Neural crest cell (in vitro differentiated cells): ENCODE measurements around the gene FAM221B. TPM values are rescaled to one million over a fixed set of nuclear protein-coding genes. Genes with fewer than 3 reads are reported as not detected.

Experiments
- DNase-seq: peaks from one replicate; pipeline ENCODE4 v3.0.0; 2021; ENCODE audit warnings: low read depth, mixed read lengths, low spot score
- H3K27ac Mint-ChIP-seq: one replicate; pipeline ENCODE4 v1.8.0; 2021; ENCODE audit warnings: mild to moderate bottlenecking, mixed read lengths; ENCODE audit not compliant: unreplicated experiment
- H3K27me3 Mint-ChIP-seq: 2 replicates; pipeline ENCODE4 v1.8.0; 2021; ENCODE audit warnings: low read depth, mild to moderate bottlenecking, mixed read lengths
- H3K36me3 Mint-ChIP-seq: 2 replicates; pipeline ENCODE4 v1.8.0; 2021; ENCODE audit warnings: low read depth, mild to moderate bottlenecking, mixed read lengths
- H3K4me1 Mint-ChIP-seq: 2 replicates; pipeline ENCODE4 v1.8.0; 2021; ENCODE audit warnings: mixed read lengths
- H3K4me3 Mint-ChIP-seq: one replicate; pipeline ENCODE4 v1.8.0; 2021; ENCODE audit warnings: mild to moderate bottlenecking, mixed read lengths
- H3K9me3 Mint-ChIP-seq: 2 replicates; pipeline ENCODE4 v1.8.0; 2021; ENCODE audit warnings: mixed read lengths
- total RNA-seq: library from RNA; stranded (reverse); gene quantifications from 2 replicates; pipeline ENCODE4 v1.2.1, GENCODE V29; 2021
- TF ChIP-seq, protein P1 (sequence below): fragments of 200-600 bp; sonication (generic); conservative IDR thresholded peaks from 2 replicates; pipeline ENCODE4 v1.5.0; 2021; ENCODE audit warnings: antibody characterized with exemption, mild to moderate bottlenecking

The FAM221B gene
- total RNA-seq, 1 donor from 2014 or later, result 0.19 TPM

DNA sequence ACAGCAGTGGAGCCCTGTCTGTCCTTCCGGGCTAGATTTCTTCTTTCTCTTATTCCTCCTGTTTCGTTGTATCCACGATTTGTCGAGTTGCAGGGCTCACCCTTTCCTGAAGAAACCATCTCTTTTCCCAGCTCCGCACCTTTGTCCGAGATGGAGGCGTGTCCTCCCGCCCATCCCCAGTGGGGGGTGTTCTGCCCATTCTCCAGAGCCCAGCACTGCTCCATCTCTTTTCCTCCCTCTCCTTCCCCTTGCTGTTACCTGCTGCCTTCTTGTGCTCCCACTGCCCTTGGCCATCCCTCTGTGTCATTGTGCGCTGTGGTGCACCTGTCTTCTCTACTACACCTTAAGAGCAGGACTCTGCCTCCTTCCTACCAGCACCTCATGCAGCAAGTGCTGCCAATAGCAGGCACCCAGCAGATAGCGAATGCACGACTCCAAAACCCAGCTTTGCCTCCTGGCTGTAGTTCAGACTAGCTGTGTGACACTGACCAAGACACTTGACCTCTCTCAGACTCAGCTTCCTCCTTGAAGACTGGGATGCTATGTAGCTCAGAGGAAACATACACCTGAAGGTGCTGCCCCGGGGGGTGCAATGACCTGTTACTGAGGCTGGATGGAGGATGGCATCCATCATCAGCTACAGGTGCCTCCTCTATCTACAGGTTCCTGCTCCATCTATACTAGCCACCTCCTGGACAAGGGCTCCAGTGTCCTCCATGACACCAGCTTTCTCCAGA, 32.8 kb upstream of the FAM221B start:
- Mint-ChIP-seq H3K4me3 (no peak overlapping the region), H3K36me3 (no peaks in the 10 kb centered on the region), H3K27ac (no peak overlapping the region), H3K27me3 (peaks cover 25% of the 10 kb centered on the region), H3K4me1 (no peaks in the 10 kb centered on the region), H3K9me3 (no peaks in the 10 kb centered on the region)
- DNase-seq, result no peak
- TF ChIP-seq, protein P1, sequence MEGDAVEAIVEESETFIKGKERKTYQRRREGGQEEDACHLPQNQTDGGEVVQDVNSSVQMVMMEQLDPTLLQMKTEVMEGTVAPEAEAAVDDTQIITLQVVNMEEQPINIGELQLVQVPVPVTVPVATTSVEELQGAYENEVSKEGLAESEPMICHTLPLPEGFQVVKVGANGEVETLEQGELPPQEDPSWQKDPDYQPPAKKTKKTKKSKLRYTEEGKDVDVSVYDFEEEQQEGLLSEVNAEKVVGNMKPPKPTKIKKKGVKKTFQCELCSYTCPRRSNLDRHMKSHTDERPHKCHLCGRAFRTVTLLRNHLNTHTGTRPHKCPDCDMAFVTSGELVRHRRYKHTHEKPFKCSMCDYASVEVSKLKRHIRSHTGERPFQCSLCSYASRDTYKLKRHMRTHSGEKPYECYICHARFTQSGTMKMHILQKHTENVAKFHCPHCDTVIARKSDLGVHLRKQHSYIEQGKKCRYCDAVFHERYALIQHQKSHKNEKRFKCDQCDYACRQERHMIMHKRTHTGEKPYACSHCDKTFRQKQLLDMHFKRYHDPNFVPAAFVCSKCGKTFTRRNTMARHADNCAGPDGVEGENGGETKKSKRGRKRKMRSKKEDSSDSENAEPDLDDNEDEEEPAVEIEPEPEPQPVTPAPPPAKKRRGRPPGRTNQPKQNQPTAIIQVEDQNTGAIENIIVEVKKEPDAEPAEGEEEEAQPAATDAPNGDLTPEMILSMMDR, result no peak

DNA sequence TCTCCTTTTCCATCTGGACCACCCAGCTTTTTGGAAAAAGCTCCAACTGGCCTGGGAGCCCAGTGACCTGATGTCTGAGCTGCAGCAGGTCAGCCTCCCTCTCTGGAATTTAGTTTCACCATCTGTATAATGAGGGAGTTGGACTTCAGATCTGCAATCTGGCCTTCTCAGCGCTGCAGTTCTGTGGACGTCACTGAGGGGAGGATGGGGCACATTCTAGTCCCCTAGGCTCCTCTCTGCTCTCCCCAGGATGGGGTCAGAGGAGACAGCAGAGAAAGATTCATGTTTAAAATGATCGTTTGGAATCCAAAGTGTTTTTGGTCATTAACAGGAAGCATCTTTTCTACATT, 31.4 kb upstream of the FAM221B start:
- Mint-ChIP-seq H3K9me3 (no peaks in the 10 kb centered on the region), H3K27me3 (peaks cover 25% of the 10 kb centered on the region), H3K36me3 (no peaks in the 10 kb centered on the region), H3K4me3 (no peak overlapping the region), H3K4me1 (no peaks in the 10 kb centered on the region), H3K27ac (no peak overlapping the region)
- TF ChIP-seq, protein P1, result no peak
- DNase-seq, result no peak

DNA sequence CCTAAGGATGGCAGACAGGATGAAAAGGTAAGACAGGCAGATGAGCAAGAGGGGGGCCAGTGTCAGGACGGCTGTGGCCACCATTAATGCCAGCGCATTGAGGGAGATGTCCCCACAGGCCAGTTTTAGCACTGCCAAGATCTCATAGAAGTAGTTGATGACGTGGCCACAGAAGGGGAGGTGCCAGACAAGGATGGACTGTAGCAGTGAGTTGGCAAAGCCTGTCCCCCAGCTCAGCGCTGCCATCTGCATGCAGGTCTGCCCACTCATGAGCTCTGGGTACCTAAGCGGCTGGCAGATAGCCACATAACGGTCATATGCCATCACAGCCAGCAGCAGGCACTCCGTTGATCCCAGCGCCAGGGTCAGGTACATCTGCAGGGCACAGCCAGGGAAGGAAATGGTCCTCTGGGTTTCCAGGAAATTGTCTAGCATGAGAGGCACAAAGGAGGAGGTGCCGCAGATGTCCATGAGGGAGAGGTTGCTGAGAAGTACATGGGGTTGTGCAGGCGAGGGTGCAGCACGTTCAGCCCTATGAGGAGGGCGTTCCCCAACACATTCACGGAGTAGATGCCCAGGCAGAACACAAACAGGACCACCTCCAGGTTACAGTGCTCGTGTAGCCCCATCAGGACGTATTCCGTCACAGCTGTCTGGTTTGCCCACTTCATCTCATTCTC, 30.9 kb upstream of the FAM221B start:
- DNase-seq, result no peak
- Mint-ChIP-seq H3K4me1 (no peaks in the 10 kb centered on the region), H3K4me3 (no peak overlapping the region), H3K27me3 (peaks cover 25% of the 10 kb centered on the region), H3K9me3 (no peaks in the 10 kb centered on the region), H3K27ac (no peak overlapping the region), H3K36me3 (no peaks in the 10 kb centered on the region)
- TF ChIP-seq, protein P1, result no peak

DNA sequence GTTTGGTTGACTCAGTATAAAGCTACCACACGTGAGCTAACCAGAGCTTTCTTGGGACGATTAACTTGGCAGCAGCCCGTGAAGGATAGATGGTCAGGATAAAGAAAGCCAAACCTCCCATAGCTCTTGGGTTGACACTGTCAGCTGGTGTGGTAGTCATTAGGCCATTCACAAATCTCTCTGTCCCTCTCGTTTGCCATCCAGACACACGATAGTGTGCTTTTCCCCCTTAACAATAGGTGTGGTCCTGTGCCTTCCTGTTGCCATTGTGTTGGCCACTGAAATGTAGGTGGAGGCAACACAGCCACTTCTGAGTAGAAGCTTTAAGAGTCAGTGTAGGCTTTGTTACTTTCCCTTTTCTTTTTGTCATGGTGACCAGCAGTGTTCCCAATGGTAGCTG, 29.9 kb upstream of the FAM221B start:
- H3K36me3 Mint-ChIP-seq, result no peaks in the 10 kb centered on the region
- TF ChIP-seq, protein P1, result no peak
- no peaks in the 10 kb centered on the region for H3K9me3 Mint-ChIP-seq

DNA sequence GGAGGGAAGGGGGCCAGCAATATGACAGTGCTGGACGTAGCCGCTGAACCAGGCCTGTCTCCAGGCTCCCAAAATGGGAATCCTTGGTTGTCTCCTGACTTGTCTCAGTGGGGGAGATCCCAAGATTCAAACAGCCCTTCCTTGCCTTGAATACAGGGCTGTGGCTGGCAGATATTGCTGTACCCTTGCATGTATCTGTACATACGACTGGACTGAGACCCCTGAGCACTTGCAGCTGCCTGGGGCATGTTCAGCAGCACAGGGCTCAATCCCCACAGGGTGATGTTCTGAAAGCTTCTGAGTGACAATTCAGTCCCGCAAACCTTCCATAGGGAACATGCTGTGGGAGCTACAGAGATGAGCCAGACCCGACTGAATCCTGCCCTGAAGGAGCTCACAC, 28.4 kb upstream of the FAM221B start:
- H3K9me3 Mint-ChIP-seq, result no peaks in the 10 kb centered on the region
- H3K27ac Mint-ChIP-seq, result no peak overlapping the region
- peaks cover 21% of the 10 kb centered on the region for H3K27me3 Mint-ChIP-seq
- TF ChIP-seq, protein P1, result no peak
- no peak for DNase-seq
- no peaks in the 10 kb centered on the region for H3K4me1 Mint-ChIP-seq
- H3K4me3 Mint-ChIP-seq, result no peak overlapping the region
- no peaks in the 10 kb centered on the region for H3K36me3 Mint-ChIP-seq

More for the DNA sequence above, 29.9 kb upstream of the FAM221B start:
- H3K4me3 Mint-ChIP-seq, result no peak overlapping the region
- DNase-seq, result no peak
- peak overlapping the region; percentile 38 for H3K27ac Mint-ChIP-seq
- peaks cover 25% of the 10 kb centered on the region for H3K27me3 Mint-ChIP-seq
- no peaks in the 10 kb centered on the region for H3K4me1 Mint-ChIP-seq
